GM12878 (cell line): ENCODE data around the gene COPE. TPM values are rescaled to one million over a fixed set of nuclear protein-coding genes. Genes with fewer than 3 reads are reported as not detected.
A peak's percentile ranks its signal among the peaks of the same experiment; 100 is the strongest.

Source experiments
- ATAC-seq: fragments of 200-7000 bp; cut with Tn5 transposase; 3 replicates; pipeline ENCODE4 v1.9.1; 2020; ENCODE audit warnings: mild to moderate bottlenecking, moderate library complexity
- BruUV-seq: library from RNA; stranded (reverse); fragments of 400-500 nt; replicated peaks from 2 replicates; lab custom pipeline; 2021; lab: Mats Ljungman, UMichigan
- CTCF ChIA-PET: fragments of 300-600 bp; sonication (Branson Sonifier 250); formaldehyde crosslinking; extraction: SDS; loops from one replicate; lab custom pipeline; 2021; ENCODE audit warnings: inconsistent platforms; lab: Yijun Ruan, JAX
- POLR2A ChIA-PET: fragments of 350-600 bp; formaldehyde crosslinking; extraction: SDS; loops from one replicate; lab custom pipeline; 2021; ENCODE audit warnings: inconsistent platforms; lab: Charles Lee
- RAD21 ChIA-PET: fragments of 300-600 bp; sonication (Branson Sonifier 250); formaldehyde crosslinking; loops from one replicate; lab custom pipeline; 2023; ENCODE audit warnings: antibody characterized with exemption; ENCODE audit not compliant: unreplicated experiment; lab: Charles Lee
- SMC1A ChIA-PET: fragments of 300-600 bp; sonication (Branson Sonifier 250); formaldehyde crosslinking; loops from one replicate; lab custom pipeline; 2023; ENCODE audit not compliant: unreplicated experiment, uncharacterized antibody; lab: Charles Lee
- DNase-seq: peaks from one replicate; pipeline ENCODE4 v3.0.0-alpha.2; 2011; ENCODE audit warnings: low read depth, low spot score
- FAIRE-seq: peaks from 3 replicates; lab custom pipeline; 2011; peaks lifted over from hg19 to GRCh38; lab: Jason Lieb, UNC
- H2AFZ ChIP-seq: 2 replicates; pipeline ENCODE4 v1.6.0; 2011; ENCODE audit warnings: low read depth, low read length, control low read depth; ENCODE audit not compliant: control insufficient read depth
- H3K27ac ChIP-seq: 2 replicates; pipeline ENCODE4 v1.5.1; 2011; ENCODE audit warnings: control low read depth; ENCODE audit not compliant: control insufficient read depth, insufficient read depth
- H3K27me3 ChIP-seq, 2 experiments: replicated peaks in 1 of 2; 2 replicates each; pipeline versions ENCODE4 v1.6.0 to v1.6.1; 2011; ENCODE audit warnings: low read length in 1 of 2; ENCODE audit not compliant: control insufficient read depth in 2 of 2, insufficient read depth in 2 of 2
- H3K36me3 ChIP-seq, 2 experiments: 2 replicates each; pipeline ENCODE4 v1.5.1; 2011; ENCODE audit warnings: low read length in 1 of 2; ENCODE audit not compliant: control insufficient read depth in 2 of 2, insufficient read depth in 2 of 2
- H3K4me1 ChIP-seq: 2 replicates; pipeline ENCODE4 v1.6.1; 2011; ENCODE audit warnings: mild to moderate bottlenecking, low read length, moderate library complexity, mixed read lengths; ENCODE audit not compliant: control insufficient read depth, insufficient read depth
- H3K4me2 ChIP-seq: 2 replicates; pipeline ENCODE4 v1.6.0; 2011; ENCODE audit warnings: control low read depth; ENCODE audit not compliant: control insufficient read depth, insufficient read depth
- H3K4me3 ChIP-seq: fragments of 200-600 bp; sonication (generic); 2 replicates; pipeline ENCODE4 v1.5.1; 2016
- H3K79me2 ChIP-seq: 2 replicates; pipeline ENCODE4 v1.6.0; 2011; ENCODE audit warnings: low read length; ENCODE audit not compliant: control insufficient read depth, insufficient read depth
- H3K9ac ChIP-seq: 2 replicates; pipeline ENCODE4 v1.8.0; 2011; ENCODE audit warnings: low read length, control low read depth, mixed read lengths; ENCODE audit not compliant: control insufficient read depth, insufficient read depth
- H3K9me3 ChIP-seq: replicated peaks from 3 replicates; pipeline ENCODE4 v1.5.1; 2011; ENCODE audit warnings: mild to moderate bottlenecking, low read length; ENCODE audit not compliant: control insufficient read depth, insufficient read depth
- H4K20me1 ChIP-seq: 2 replicates; pipeline ENCODE4 v1.6.0; 2011; ENCODE audit not compliant: control insufficient read depth, insufficient read depth
- MTA2 ChIP-seq: fragments of 450-650 bp; IDR thresholded peaks from 2 replicates; pipeline ENCODE4 v1.6.1; 2016; ENCODE audit warnings: low read depth, mild to moderate bottlenecking, moderate library complexity
- POLR2A ChIP-seq: IDR thresholded peaks from 2 replicates; pipeline ENCODE4 v1.6.1; 2011; ENCODE audit warnings: low read depth, mild to moderate bottlenecking, low read length
- WGBS: methylation state at CpG from one replicate; pipeline ENCODE4 v1.1.6; 2016; ENCODE audit warnings: low lambda C conversion rate; ENCODE audit not compliant: insufficient replicate concordance, insufficient coverage; ENCODE audit errors: missing lambda C conversion rate; 5-methylcytosine and 5-hydroxymethylcytosine counted together
- in situ Hi-C: fragments of 300-500 bp; cut with MboI; formaldehyde crosslinking; loops from 9 replicates; pipeline ENCODE4 v1.14.3; 2018; ENCODE audit warnings: mixed read lengths
- intact Hi-C: fragments of 100-400 bp; cut with micrococcal nuclease; formaldehyde crosslinking; loops from one replicate; pipeline ENCODE4 v1.14.2; 2022; ENCODE audit not compliant: unreplicated experiment
- polyA plus RNA-seq, 11 experiments: library from polyadenylated mRNA; depleted of rRNA in 4 of 11; unstranded in 6 of 11; stranded (reverse) in 5 of 11; fragments of >200 nt; fragmentation: Nextera tagmentation in 4 of 11; fragmentation: Illumina TruSeq in 1 of 11; extraction: Ambion mirVana in 4 of 11; extraction: Trizol in 1 of 11; gene quantifications; 1 replicate in 1 of 11; 2 replicates in 10 of 11; pipeline versions ENCODE4 v1.2.1 to v1.2.3, GENCODE V29; 2011 to 2016; ENCODE audit warnings: inconsistent platforms in 2 of 11, missing spikeins in 2 of 11, low read depth in 1 of 11
- total RNA-seq, 4 experiments: library from RNA; depleted of rRNA in 3 of 4; stranded (reverse); fragments of >200 nt in 3 of 4; fragmentation: Illumina TruSeq in 1 of 4; extraction: Trizol in 1 of 4; gene quantifications; 2 replicates each; pipeline versions ENCODE4 v1.2.1 to v1.2.3, GENCODE V29; 2013 to 2021
- TF ChIP-seq, protein P1 (sequence below): fragments of 450-650 bp; IDR thresholded peaks from 2 replicates; pipeline ENCODE4 v1.6.1; 2017; ENCODE audit warnings: mild to moderate bottlenecking, moderate library complexity

COPE gene
- total and polyA plus RNA-seq, 10 of the 15 experiments (the other 5 are each of a cell fraction or from before 2014, with no cell fraction given): 3.5 to 464 (median 222) TPM

DNA sequence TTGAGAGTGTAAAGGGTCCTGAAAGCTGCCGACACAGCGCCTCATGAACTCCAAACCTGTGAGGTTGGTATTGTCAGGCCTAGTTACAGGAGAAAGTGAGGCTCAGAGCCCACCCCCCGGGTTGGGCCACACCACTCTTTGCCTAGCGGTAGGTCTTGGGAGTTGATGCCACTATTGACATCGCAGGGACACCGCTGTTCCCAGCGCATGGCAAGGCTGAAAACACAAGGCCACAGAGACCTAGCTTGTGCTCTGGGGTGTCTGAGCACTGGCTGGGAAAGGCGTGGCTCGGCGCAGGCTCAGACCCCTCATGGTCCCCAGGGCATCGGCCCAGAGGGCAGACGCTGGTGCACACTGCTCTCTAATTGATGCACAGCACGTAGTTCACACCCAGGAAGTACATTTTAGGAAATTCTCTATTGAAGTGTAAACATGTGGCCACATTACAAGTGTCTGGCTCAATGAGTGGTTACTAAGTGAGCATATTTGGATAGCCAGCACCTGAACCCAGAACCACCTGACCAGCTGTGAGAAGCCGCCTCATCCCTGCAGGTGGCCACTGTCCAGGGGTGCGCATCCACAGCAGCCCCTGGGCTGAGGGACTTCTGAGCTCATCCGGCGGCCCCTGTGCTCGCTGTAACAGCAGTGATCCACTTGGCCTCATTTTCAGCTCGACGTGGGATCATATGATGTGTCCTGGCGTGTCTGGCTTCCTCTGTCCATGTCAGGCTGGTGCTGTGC lies 60.1 kb downstream of the COPE start:
- FAIRE-seq (no peak), ATAC-seq (no peak), DNase-seq (no peak)
- peaks cover 25 to 88% of the 10 kb centered on the region in 2 experiments for H3K36me3 ChIP-seq
- 86% methylated on average over 21 of the region's 21 CpGs for WGBS
- H3K4me1 ChIP-seq: peaks cover 17% of the 10 kb centered on the region
- TF ChIP-seq POLR2A (peak; percentile 52), MTA2 (no peak)
- TF ChIP-seq, protein P1, sequence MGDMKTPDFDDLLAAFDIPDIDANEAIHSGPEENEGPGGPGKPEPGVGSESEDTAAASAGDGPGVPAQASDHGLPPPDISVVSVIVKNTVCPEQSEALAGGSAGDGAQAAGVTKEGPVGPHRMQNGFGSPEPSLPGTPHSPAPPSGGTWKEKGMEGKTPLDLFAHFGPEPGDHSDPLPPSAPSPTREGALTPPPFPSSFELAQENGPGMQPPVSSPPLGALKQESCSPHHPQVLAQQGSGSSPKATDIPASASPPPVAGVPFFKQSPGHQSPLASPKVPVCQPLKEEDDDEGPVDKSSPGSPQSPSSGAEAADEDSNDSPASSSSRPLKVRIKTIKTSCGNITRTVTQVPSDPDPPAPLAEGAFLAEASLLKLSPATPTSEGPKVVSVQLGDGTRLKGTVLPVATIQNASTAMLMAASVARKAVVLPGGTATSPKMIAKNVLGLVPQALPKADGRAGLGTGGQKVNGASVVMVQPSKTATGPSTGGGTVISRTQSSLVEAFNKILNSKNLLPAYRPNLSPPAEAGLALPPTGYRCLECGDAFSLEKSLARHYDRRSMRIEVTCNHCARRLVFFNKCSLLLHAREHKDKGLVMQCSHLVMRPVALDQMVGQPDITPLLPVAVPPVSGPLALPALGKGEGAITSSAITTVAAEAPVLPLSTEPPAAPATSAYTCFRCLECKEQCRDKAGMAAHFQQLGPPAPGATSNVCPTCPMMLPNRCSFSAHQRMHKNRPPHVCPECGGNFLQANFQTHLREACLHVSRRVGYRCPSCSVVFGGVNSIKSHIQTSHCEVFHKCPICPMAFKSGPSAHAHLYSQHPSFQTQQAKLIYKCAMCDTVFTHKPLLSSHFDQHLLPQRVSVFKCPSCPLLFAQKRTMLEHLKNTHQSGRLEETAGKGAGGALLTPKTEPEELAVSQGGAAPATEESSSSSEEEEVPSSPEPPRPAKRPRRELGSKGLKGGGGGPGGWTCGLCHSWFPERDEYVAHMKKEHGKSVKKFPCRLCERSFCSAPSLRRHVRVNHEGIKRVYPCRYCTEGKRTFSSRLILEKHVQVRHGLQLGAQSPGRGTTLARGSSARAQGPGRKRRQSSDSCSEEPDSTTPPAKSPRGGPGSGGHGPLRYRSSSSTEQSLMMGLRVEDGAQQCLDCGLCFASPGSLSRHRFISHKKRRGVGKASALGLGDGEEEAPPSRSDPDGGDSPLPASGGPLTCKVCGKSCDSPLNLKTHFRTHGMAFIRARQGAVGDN: no peak
- H3K27me3 ChIP-seq: no peaks in the 10 kb centered on the region
- no peak overlapping the region for H3K27ac ChIP-seq
- no peaks in the 10 kb centered on the region for H3K9me3 ChIP-seq
- H4K20me1 ChIP-seq: peaks cover 6% of the 10 kb centered on the region; the same call in 1 of the 2 replicates
- no peak overlapping the region for H3K4me3 ChIP-seq
- ChIA-PET SMC1A (interaction anchor here (0.5 kb wide), 1 partner anchor 243 kb away, joined by 3 read pairs; no protein-coding TSS in a partner anchor), POLR2A (interaction anchor here (0.6 kb wide), 2 partner anchors 32 to 120 kb away, joined by 3 to 8 read pairs; no protein-coding TSS in a partner anchor), RAD21 (no interaction called here), CTCF (interaction anchor here (0.9 to 2.7 kb wide), 2 partner anchors 8 to 12 kb away, joined by 3 to 7 read pairs; no protein-coding TSS in a partner anchor)
- no TSS peak for BruUV-seq
- in situ Hi-C loops: loop anchor here (25.0 kb wide), 1 partner anchor 397 kb away; no protein-coding TSS in a partner anchor
- no peaks in the 10 kb centered on the region for H3K79me2 ChIP-seq
- no peak overlapping the region for H3K4me2 ChIP-seq
- H2AFZ ChIP-seq: no peak overlapping the region
- intact Hi-C loops: no loop called here
- H3K9ac ChIP-seq: no peak overlapping the region
